Skeletal muscle satellite cell (primary cell): ENCODE measurements around the gene SPNS2.

ENCODE experiments used
- H3K27me3 ChIP-seq: 2 replicates; pipeline ENCODE4 v1.7.0; 2013; ENCODE audit warnings: low read length; ENCODE audit not compliant: control insufficient read depth, insufficient read depth
- H3K36me3 ChIP-seq: 2 replicates; pipeline ENCODE4 v1.7.0; 2013; ENCODE audit warnings: mild to moderate bottlenecking, control low read depth, low read length; ENCODE audit not compliant: insufficient read depth
- H3K4me1 ChIP-seq: 2 replicates; pipeline ENCODE4 v1.7.0; 2013; ENCODE audit warnings: low read length; ENCODE audit not compliant: control insufficient read depth, insufficient read depth
- H3K4me2 ChIP-seq: 2 replicates; pipeline ENCODE4 v1.7.0; 2013; ENCODE audit warnings: mild to moderate bottlenecking, low read length
- H3K4me3 ChIP-seq: 2 replicates; pipeline ENCODE4 v1.7.0; 2013; ENCODE audit warnings: low read length
- H3K9ac ChIP-seq: 2 replicates; pipeline ENCODE4 v1.7.0; 2013; ENCODE audit warnings: mild to moderate bottlenecking, low read depth, low read length, moderate library complexity
- H3K9me3 ChIP-seq: replicated peaks from 2 replicates; pipeline ENCODE4 v1.7.0; 2013; ENCODE audit warnings: mild to moderate bottlenecking, control low read depth, low read length

Gene SPNS2

DNA sequence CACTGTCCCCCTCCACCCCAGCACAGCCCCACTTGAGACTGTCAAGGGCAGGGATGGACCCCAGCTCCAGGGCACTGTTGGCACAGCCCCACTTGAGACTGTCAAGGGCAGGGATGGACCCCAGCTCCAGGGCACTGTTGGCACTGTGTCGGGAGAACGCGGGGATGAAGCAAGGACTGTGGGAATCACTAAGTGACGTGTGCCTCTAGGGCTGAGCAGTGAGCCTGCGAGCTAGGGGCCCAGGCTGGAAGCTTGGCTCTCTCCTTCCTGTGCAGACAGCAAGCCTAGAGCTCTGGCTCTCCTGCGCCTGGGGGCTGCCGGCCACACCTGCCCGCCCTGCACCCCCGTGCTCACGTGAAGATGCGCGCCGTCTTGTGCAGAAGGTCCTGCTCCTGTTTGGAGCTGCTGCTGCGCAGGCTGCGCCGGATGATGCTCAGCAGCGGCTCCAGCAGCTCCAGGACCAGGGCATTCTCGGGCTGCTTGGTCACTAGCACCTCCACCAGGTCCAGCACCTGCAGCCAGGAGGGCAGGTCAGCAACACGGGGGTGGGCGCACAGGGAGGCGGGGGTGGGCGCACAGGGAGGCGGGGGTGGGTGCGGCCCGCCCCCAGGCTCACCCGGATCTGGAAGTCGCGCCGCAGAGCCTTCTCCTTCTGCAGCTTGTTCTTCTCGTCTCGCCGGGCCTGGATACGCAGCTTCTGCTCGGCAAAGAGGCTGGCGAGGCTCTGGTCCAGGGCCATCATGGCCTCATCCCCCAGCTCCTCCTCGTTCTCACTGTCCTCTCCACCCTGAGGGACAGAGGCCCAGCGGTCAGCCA is 45.7 kb downstream of the SPNS2 start:
- Histone ChIP-seq H3K9ac (no peak overlapping the region), H3K4me3 (no peak overlapping the region), H3K36me3 (peaks cover 74% of the 10 kb centered on the region)

GRCh38 chr17:4544951-4545216 is 46.2 kb downstream of the SPNS2 start:
- H3K4me2 ChIP-seq, result no peak overlapping the region
- H3K9me3 ChIP-seq, result no peaks in the 10 kb centered on the region
- H3K36me3 ChIP-seq, result peaks cover 71% of the 10 kb centered on the region
- H3K9ac ChIP-seq, result no peak overlapping the region
- H3K4me3 ChIP-seq, result no peak overlapping the region
- no peaks in the 10 kb centered on the region for H3K4me1 ChIP-seq
- H3K27me3 ChIP-seq, result no peaks in the 10 kb centered on the region

More for the DNA sequence above, 45.7 kb downstream of the SPNS2 start:
- no peak overlapping the region for H3K4me2 ChIP-seq
- H3K4me1 ChIP-seq, result no peaks in the 10 kb centered on the region
- H3K9me3 ChIP-seq, result no peaks in the 10 kb centered on the region
- no peaks in the 10 kb centered on the region for H3K27me3 ChIP-seq

DNA sequence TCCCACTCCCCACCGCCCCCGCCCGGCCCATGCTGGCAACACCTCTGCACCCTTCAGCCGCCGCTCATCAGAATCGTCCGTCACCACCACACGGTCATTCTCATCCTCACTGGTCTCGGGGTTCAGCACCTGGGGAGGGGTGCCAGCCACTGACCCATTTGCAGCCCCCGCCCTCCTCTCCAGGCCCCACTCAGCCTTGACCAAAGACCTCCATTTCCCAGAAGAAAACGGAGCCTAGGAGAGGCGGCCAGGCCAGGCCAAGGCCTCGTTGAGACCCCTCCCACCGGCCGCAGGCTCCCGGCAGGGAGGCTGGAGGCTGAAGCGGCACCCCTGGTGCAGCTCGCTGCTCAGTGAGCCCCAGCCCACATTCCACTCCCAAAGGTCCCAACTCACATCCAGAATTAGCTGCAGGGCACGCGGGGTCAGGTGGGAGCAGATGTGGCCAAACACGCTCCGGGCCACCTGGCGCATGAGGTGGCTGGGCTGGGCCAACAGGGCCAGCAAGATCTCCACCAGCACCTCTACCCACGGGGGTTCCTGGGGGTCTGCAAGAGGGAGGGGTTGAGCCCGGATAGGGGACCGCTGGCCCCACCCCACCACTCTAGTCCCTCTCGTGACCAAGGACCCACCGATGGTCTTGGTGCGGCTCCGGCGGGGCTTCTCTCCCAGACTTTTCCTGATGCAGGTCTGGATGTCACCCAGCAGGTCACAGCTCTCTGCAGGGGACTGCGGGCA is 46.7 kb downstream of the SPNS2 start:
- Histone ChIP-seq H3K4me2 (no peak overlapping the region), H3K9ac (no peak overlapping the region), H3K4me3 (no peak overlapping the region), H3K27me3 (no peaks in the 10 kb centered on the region), H3K9me3 (no peaks in the 10 kb centered on the region), H3K36me3 (peaks cover 71% of the 10 kb centered on the region), H3K4me1 (no peaks in the 10 kb centered on the region)

DNA sequence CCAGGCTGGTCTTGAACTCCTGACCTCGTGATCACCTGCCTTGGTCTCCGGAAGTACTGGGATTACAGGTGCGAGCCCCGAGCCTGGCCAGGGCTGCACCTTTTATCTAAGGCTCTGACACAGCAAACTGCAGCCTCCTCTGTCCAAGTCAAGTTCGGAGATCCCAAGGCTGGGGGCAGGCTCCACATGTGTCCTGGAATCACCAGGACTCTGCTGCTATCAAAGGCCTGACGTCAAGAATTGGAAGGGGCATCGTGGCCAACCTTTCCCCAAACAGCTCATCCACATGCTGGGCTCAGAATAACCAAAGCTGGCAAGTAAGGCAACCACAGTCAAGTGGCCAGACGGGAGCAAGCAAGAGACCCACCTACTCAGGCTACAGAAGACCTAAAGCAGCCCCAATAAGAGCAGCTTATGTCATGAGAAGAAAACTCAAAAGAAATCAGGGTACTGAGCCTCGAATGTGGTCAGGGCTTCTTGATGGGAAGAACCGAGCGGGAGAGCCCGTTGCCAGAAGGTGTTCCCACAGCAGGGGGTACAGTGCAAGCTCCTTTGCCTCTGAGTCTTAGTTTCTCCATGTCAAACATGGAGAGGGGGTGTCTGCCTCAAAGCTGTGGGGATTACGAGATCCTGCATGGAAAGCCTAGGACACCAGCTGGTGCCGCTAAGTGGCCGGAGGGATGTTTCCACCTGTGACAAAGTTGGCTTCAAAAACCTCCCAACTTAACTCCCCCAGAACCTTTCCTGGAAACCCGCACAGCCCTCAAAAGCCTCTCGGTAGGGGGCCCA is 48.6 kb downstream of the SPNS2 start:
- H3K9me3 ChIP-seq, result no peaks in the 10 kb centered on the region
- no peak overlapping the region for H3K4me2 ChIP-seq
- H3K4me1 ChIP-seq, result no peaks in the 10 kb centered on the region
- peaks cover 71% of the 10 kb centered on the region for H3K36me3 ChIP-seq
- H3K27me3 ChIP-seq, result no peaks in the 10 kb centered on the region
- no peak overlapping the region for H3K4me3 ChIP-seq
- H3K9ac ChIP-seq, result no peak overlapping the region

GRCh38 chr17:4548061-4548461 is 49.4 kb downstream of the SPNS2 start:
- Histone ChIP-seq H3K9ac (no peak overlapping the region), H3K9me3 (no peaks in the 10 kb centered on the region), H3K4me3 (no peak overlapping the region), H3K27me3 (no peaks in the 10 kb centered on the region), H3K4me2 (no peak overlapping the region), H3K36me3 (peaks cover 70% of the 10 kb centered on the region), H3K4me1 (no peaks in the 10 kb centered on the region)

DNA sequence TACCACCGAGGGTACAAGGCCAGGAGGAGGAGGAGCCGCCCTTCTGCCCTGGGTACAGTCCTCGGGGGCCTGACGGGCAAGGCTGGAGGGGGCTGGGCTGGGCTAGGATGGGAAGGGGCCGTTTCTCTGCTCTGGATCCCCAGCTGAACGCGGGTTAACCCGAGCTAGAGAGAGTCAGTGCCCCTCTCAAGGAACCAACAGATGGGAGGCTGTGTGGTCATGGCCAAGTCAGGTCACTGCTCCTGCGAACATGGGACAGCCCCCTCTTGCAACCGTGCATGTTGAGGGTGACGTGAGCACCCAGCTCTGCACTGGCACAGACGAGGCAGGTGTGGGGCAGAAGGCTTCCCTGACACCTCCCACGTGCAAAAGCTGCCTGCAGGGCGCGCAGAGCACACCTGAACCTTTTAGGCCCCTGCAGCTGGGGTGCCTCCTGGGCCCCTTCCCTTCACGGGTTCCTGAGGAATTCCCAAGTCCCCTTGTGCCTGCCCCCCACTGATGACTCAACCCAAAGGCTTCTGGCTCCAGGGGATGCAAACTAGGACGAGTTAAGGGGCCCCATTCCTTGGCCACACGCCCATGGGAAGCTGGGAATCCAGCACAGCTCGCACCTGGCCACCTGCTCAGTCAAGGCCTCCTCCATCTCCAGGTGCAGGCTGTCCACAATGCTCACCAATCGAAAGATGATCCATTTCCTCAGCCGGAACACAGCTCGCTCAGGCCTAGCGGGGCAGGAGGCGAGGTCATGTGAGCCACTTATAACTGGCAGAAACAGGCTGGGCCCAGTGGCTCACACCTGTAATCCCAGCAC is 50.2 kb downstream of the SPNS2 start:
- peaks cover 77% of the 10 kb centered on the region for H3K36me3 ChIP-seq
- H3K4me3 ChIP-seq, result no peak overlapping the region
- H3K4me2 ChIP-seq, result no peak overlapping the region

GRCh38 chr17:4549781-4550533 is 51.3 kb downstream of the SPNS2 start:
- no peaks in the 10 kb centered on the region for H3K9me3 ChIP-seq
- H3K27me3 ChIP-seq, result no peaks in the 10 kb centered on the region
- H3K9ac ChIP-seq, result no peak overlapping the region
- H3K36me3 ChIP-seq, result peaks cover 74% of the 10 kb centered on the region
- H3K4me3 ChIP-seq, result no peak overlapping the region
- no peak overlapping the region for H3K4me2 ChIP-seq
- peaks cover 10% of the 10 kb centered on the region for H3K4me1 ChIP-seq

More for the DNA sequence above, 50.2 kb downstream of the SPNS2 start:
- H3K27me3 ChIP-seq, result no peaks in the 10 kb centered on the region
- peaks cover 4% of the 10 kb centered on the region for H3K4me1 ChIP-seq
- no peaks in the 10 kb centered on the region for H3K9me3 ChIP-seq
- H3K9ac ChIP-seq, result no peak overlapping the region

DNA sequence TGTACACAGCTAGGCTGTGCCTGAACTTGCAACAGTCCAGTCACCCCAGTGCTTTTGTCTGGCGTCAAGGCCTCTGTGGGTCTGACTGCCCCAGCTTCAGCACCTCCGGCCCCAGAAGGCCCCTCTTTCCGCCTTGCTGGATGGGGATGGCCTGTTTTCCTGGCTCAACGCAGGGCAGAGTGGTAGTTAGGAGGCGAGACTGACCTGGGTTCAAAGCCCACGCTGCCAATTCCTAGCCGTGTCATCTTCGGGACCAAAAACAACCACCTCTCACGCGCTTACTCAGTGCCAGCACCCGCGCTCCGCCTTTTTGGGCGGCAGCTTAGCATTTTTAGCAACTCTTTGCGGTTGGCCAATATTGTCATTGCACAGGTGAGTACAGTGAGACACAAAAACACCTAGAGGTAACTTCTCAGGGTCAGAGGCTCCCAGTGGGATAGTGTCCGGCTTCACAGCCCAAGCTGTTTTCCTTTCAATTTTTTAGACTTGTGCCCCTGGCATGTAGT is 51.9 kb downstream of the SPNS2 start:
- H3K4me1 ChIP-seq, result peaks cover 11% of the 10 kb centered on the region
- no peak overlapping the region for H3K4me3 ChIP-seq
- H3K9ac ChIP-seq, result no peak overlapping the region
- H3K27me3 ChIP-seq, result no peaks in the 10 kb centered on the region
- no peaks in the 10 kb centered on the region for H3K9me3 ChIP-seq
- no peak overlapping the region for H3K4me2 ChIP-seq
- H3K36me3 ChIP-seq, result peaks cover 69% of the 10 kb centered on the region

DNA sequence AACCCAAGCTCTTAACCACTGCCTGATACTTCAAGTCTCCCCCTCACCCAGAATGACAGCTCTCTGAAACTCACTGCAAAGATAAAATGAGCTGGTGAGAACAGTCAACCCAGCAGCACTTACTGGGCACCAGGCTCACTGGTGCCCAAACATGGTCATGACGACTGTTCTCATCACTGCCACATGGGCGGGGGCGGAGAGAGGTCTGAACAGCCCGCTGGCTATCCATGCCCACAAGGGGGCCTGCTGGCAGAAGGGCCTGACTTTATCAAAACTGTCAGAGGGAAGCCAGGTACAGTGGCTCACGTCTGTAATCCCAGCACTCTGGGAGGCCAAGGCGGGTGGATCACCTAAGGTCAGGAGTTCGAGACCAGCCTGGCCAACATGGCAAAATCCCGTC is 52.5 kb downstream of the SPNS2 start:
- H3K9ac ChIP-seq, result no peak overlapping the region
- H3K36me3 ChIP-seq, result peaks cover 66% of the 10 kb centered on the region
- no peak overlapping the region for H3K4me2 ChIP-seq
- no peak overlapping the region for H3K4me3 ChIP-seq
- H3K4me1 ChIP-seq, result peaks cover 16% of the 10 kb centered on the region
- no peaks in the 10 kb centered on the region for H3K27me3 ChIP-seq
- H3K9me3 ChIP-seq, result no peaks in the 10 kb centered on the region

DNA sequence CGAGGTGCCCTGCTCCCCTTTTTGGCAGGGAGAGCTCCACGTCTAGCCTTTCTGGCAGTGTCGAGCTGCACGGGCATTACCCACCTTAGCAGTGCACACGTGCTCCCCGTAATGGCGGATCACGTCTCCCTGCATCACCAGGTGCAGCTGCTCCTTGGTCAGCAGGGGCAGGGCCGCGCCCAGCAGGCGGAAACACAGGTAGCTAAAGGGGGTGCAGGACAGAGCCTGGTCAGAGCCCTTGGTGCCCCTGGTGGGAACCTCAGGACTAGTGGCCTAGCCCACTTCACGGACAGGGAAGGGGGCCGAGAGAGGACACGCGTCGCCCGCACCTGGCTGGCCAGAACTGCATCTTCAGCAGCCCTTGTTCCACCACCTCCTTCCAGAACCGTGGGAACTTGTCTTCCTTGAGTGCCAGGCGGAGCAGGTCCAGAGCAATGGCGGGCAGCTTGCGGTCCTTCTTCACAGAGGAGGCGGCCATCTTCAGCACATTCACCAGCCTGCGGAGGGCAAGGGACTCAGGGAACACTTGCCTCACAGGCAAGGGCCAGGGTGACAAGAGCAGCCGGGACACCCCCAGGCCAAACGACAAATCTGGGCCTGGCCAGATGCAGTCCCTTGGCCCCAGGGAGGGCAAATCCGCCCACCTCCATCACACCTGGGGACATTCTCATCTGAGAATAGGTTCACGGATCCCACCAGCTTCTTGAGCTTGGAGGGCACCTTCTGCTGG is 53.3 kb downstream of the SPNS2 start:
- Histone ChIP-seq H3K9ac (no peak overlapping the region), H3K9me3 (no peaks in the 10 kb centered on the region), H3K36me3 (peaks cover 61% of the 10 kb centered on the region), H3K4me1 (peaks cover 16% of the 10 kb centered on the region), H3K27me3 (no peaks in the 10 kb centered on the region), H3K4me2 (no peak overlapping the region), H3K4me3 (no peak overlapping the region)
